SU-DHL-6 (cell line): ENCODE results near the gene PPP1R7.

ENCODE experiments used
- EZH2phosphoT487 ChIP-seq: fragments of 200-600 bp; sonication (generic), shearing (Covaris generic); conservative IDR thresholded peaks from 2 replicates; pipeline ENCODE4 v1.6.1; 2018; ENCODE audit warnings: mild to moderate bottlenecking, antibody characterized with exemption, low read length, moderate library complexity, mixed read lengths
- TF ChIP-seq, protein P1 (sequence below): fragments of 200-600 bp; sonication (generic); IDR thresholded peaks from one replicate; pipeline ENCODE4 v1.5.1; 2017; ENCODE audit warnings: antibody characterized with exemption, mild to moderate bottlenecking, low read length, moderate library complexity; ENCODE audit not compliant: insufficient read depth, poor library complexity, severe bottlenecking

DNA sequence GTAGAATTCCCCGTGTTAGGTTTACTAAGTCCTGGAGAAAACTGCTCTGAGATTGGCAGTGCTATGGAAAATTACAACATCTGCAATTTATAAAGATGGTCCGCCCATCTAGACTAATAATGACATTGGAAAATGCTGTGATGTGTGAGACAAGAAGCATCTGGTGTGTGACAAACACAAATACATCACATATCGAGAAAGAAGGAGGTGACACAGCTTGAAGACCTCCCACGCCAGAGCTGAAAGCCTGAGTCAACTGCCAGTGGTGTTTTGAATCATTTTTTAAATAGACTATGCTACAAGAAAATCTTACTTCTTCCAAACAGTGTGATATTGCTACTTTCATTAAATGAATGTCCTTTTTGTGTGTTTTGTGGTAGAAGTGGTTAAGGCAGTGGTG lies 29.6 kb downstream of the PPP1R7 start:
- no peak for TF ChIP-seq EZH2phosphoT487
- TF ChIP-seq, protein P1, sequence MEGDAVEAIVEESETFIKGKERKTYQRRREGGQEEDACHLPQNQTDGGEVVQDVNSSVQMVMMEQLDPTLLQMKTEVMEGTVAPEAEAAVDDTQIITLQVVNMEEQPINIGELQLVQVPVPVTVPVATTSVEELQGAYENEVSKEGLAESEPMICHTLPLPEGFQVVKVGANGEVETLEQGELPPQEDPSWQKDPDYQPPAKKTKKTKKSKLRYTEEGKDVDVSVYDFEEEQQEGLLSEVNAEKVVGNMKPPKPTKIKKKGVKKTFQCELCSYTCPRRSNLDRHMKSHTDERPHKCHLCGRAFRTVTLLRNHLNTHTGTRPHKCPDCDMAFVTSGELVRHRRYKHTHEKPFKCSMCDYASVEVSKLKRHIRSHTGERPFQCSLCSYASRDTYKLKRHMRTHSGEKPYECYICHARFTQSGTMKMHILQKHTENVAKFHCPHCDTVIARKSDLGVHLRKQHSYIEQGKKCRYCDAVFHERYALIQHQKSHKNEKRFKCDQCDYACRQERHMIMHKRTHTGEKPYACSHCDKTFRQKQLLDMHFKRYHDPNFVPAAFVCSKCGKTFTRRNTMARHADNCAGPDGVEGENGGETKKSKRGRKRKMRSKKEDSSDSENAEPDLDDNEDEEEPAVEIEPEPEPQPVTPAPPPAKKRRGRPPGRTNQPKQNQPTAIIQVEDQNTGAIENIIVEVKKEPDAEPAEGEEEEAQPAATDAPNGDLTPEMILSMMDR: no peak
